Measurements from ENCODE around the gene MEIS2. TPM values are rescaled to one million over a fixed set of nuclear protein-coding genes. Genes with fewer than 3 reads are reported as not detected.

The MEIS2 gene
- total RNA-seq, 2 experiments from 2014 or later = not detected

- intact Hi-C loops (cut with DNase I, micrococcal nuclease) = no loop called here
- no peaks in the 10 kb centered on the region for H3K36me3 ChIP-seq (ENCODE audit: insufficient read depth, low read length)
- Mint-ChIP-seq H3K27ac (no peak overlapping the region), H3K27me3 (peaks cover 62% of the 10 kb centered on the region), H3K9me3 (no peaks in the 10 kb centered on the region), H3K36me3 (ENCODE audit: low read depth) (no peaks in the 10 kb centered on the region), H3K4me1 (ENCODE audit: low read depth) (peaks cover 15% of the 10 kb centered on the region), H3K4me3 (no peak overlapping the region)
- ATAC-seq (ENCODE audit: poor library complexity) (no peak), DNase-seq (no peak)
- ChIA-PET POLR2A (no interaction called here), CTCF (no interaction called here)
- TF ChIP-seq CTCF (IDR thresholded peaks at IDR 0.05) = no peak
- H3K4me3 ChIP-seq (ENCODE audit: low read length) = no peak overlapping the region
- H3K27me3 ChIP-seq (ENCODE audit: control insufficient read depth in 1 of 2, insufficient read depth in 2 of 2, low read length in 2 of 2) = peaks cover 29 to 40% of the 10 kb centered on the region in 2 experiments
- H3K27ac ChIP-seq (ENCODE audit: low read depth in 1 of 2, low read length in 2 of 2) = no peak overlapping the region
- H3K4me1 ChIP-seq (ENCODE audit: insufficient read depth, low read length) = peaks cover 6% of the 10 kb centered on the region
- peaks cover 0 to 7% of the 10 kb centered on the region in 2 experiments for H3K9me3 ChIP-seq (ENCODE audit: control insufficient read depth in 1 of 2, insufficient read depth in 1 of 2, low read length in 2 of 2)
Measured at GRCh38 chr15:37115538-37115937, 15.2 kb upstream of the MEIS2 start.

- ChIA-PET CTCF (no interaction called here), POLR2A (no interaction called here)
- Mint-ChIP-seq H3K4me1 (ENCODE audit: low read depth) (peaks cover 18% of the 10 kb centered on the region), H3K4me3 (no peak overlapping the region), H3K9me3 (no peaks in the 10 kb centered on the region), H3K36me3 (ENCODE audit: low read depth) (no peaks in the 10 kb centered on the region), H3K27me3 (peaks cover 83% of the 10 kb centered on the region), H3K27ac (no peak overlapping the region)
- intact Hi-C loops (cut with DNase I, micrococcal nuclease) = no loop called here
- peaks cover 49 to 64% of the 10 kb centered on the region in 2 experiments for H3K27me3 ChIP-seq (ENCODE audit: control insufficient read depth in 1 of 2, insufficient read depth in 2 of 2, low read length in 2 of 2)
- no peak for TF ChIP-seq CTCF (IDR thresholded peaks at IDR 0.05)
- H3K4me3 ChIP-seq (ENCODE audit: low read length) = no peak overlapping the region
- H3K36me3 ChIP-seq (ENCODE audit: insufficient read depth, low read length) = no peaks in the 10 kb centered on the region
- H3K9me3 ChIP-seq (ENCODE audit: control insufficient read depth in 1 of 2, insufficient read depth in 1 of 2, low read length in 2 of 2) = peaks cover 5 to 18% of the 10 kb centered on the region in 2 experiments
- H3K4me1 ChIP-seq (ENCODE audit: insufficient read depth, low read length) = peaks cover 10% of the 10 kb centered on the region
- no peak for ATAC-seq (ENCODE audit: poor library complexity)
- no peak overlapping the region for H3K27ac ChIP-seq (ENCODE audit: low read depth in 1 of 2, low read length in 2 of 2)
- DNase-seq = no peak
Measured at GRCh38 chr15:37112971-37113670, 12.8 kb upstream of the MEIS2 start.

- Histone ChIP-seq H3K4me3 (ENCODE audit: low read length) (no peak overlapping the region), H3K36me3 (ENCODE audit: insufficient read depth, low read length) (no peaks in the 10 kb centered on the region), H3K4me1 (ENCODE audit: insufficient read depth, low read length) (peaks cover 10% of the 10 kb centered on the region), H3K27me3 (ENCODE audit: control insufficient read depth in 1 of 2, insufficient read depth in 2 of 2, low read length in 2 of 2) (peaks cover 58 to 74% of the 10 kb centered on the region in 2 experiments), H3K9me3 (ENCODE audit: control insufficient read depth in 1 of 2, insufficient read depth in 1 of 2, low read length in 2 of 2) (peaks cover 11 to 18% of the 10 kb centered on the region in 2 experiments), H3K27ac (ENCODE audit: low read depth in 1 of 2, low read length in 2 of 2) (no peak overlapping the region)
- intact Hi-C loops (cut with DNase I, micrococcal nuclease) = no loop called here
- ChIA-PET CTCF (no interaction called here), POLR2A (no interaction called here)
- Mint-ChIP-seq H3K27ac (no peak overlapping the region), H3K36me3 (ENCODE audit: low read depth) (no peaks in the 10 kb centered on the region), H3K27me3 (peaks cover 91% of the 10 kb centered on the region), H3K9me3 (no peaks in the 10 kb centered on the region), H3K4me1 (ENCODE audit: low read depth) (peaks cover 18% of the 10 kb centered on the region), H3K4me3 (no peak overlapping the region)
- DNase-seq = no peak
- ATAC-seq (ENCODE audit: poor library complexity) = no peak
- TF ChIP-seq CTCF (IDR thresholded peaks at IDR 0.05) = no peak
Measured at GRCh38 chr15:37112171-37112570, 11.8 kb upstream of the MEIS2 start.
